COR-L47 (cell line): Measurements from ENCODE around the gene CASTOR2.
"Not testable (repeated sequence)": the region's sequence is repeated elsewhere in the genome, so short reads cannot be mapped to it uniquely, and the experiment has no call there.

Experiments used
- DNase-seq: peaks from one replicate; lab custom pipeline; 2025; lab: John Stamatoyannopoulos, UW

Gene CASTOR2

GRCh38 chr7:75054744-75055143 is 90.2 kb downstream of the CASTOR2 start:
- no peak for DNase-seq

GRCh38 chr7:75055155-75055554 is 90.7 kb downstream of the CASTOR2 start:
- no peak for DNase-seq

- DNase-seq, result no peak
These were observed 91.6 kb downstream of the CASTOR2 start for GRCh38 chr7:75055830-75056772.

GRCh38 chr7:75058406-75058805 is 93.9 kb downstream of the CASTOR2 start:
- DNase-seq, result no peak

- no peak for DNase-seq
These were observed 99.8 kb downstream of the CASTOR2 start for GRCh38 chr7:75064291-75064690.

GRCh38 chr7:75064801-75065200 is 100.3 kb downstream of the CASTOR2 start:
- no peak for DNase-seq

GRCh38 chr7:75066521-75066920 is 102.0 kb downstream of the CASTOR2 start:
- DNase-seq, result no peak

GRCh38 chr7:75072981-75073283 is 108.4 kb downstream of the CASTOR2 start:
- no peak for DNase-seq

GRCh38 chr7:75074262-75074641 is 109.7 kb downstream of the CASTOR2 start:
- DNase-seq, result not testable (repeated sequence)
